ENCODE measurements around the gene NOVA2.
A peak's percentile ranks its signal among the peaks of the same experiment; 100 is the strongest.
"Not testable (repeated sequence)": the region's sequence is repeated elsewhere in the genome, so short reads cannot be mapped to it uniquely, and the experiment has no call there.

NOVA2 gene

GRCh38 chr19:45922281-45922680 lies 51.4 kb downstream of the NOVA2 start:
- peak in 1 of 2 experiments; percentile 6 for DNase-seq

GRCh38 chr19:45920458-45920857 lies 53.2 kb downstream of the NOVA2 start:
- peak; percentile 53 to 77 for DNase-seq

- DNase-seq: no peak
Measured at GRCh38 chr19:45919678-45920077, 54.0 kb downstream of the NOVA2 start.

- no peak for DNase-seq
Measured at GRCh38 chr19:45918721-45919120, 54.9 kb downstream of the NOVA2 start.

- no peak for DNase-seq
Measured at GRCh38 chr19:45917421-45918091, 56.1 kb downstream of the NOVA2 start.

GRCh38 chr19:45913874-45914830 lies 59.5 kb downstream of the NOVA2 start, which contains the start of gene NANOS2:
Gene NANOS2 (minus strand): TSS chr19:45914778. CDS start chr19:45914693, 85 bp downstream.
- peak in 1 of 2 experiments; percentile 40 for DNase-seq

GRCh38 chr19:45911291-45911690 lies 62.4 kb downstream of the NOVA2 start:
- no peak for DNase-seq

GRCh38 chr19:45908956-45909355 lies 64.7 kb downstream of the NOVA2 start:
- DNase-seq: no peak

GRCh38 chr19:45906221-45906620 lies 67.4 kb downstream of the NOVA2 start:
- no peak for DNase-seq

- DNase-seq: no peak
Measured at GRCh38 chr19:45905011-45905410, 68.7 kb downstream of the NOVA2 start.

- DNase-seq: peak; percentile 96
Measured at GRCh38 chr19:45902651-45903625, 70.7 kb downstream of the NOVA2 start.

GRCh38 chr19:45901912-45902650 lies 71.6 kb downstream of the NOVA2 start, which contains the start of gene MYPOP:
Gene MYPOP (minus strand): TSS chr19:45902613. CDS start chr19:45901773, 840 bp downstream.
- peak in 1 of 2 experiments; percentile 27 for DNase-seq

- no peak for DNase-seq
Measured at GRCh38 chr19:45901432-45901911, 72.2 kb downstream of the NOVA2 start.

- DNase-seq: no peak
Measured at GRCh38 chr19:45900738-45901431, 72.8 kb downstream of the NOVA2 start.

GRCh38 chr19:45899919-45900589 lies 73.6 kb downstream of the NOVA2 start:
- no peak for DNase-seq

- no peak for DNase-seq
Measured at GRCh38 chr19:45899253-45899652, 74.4 kb downstream of the NOVA2 start.

GRCh38 chr19:45897261-45897812 lies 76.3 kb downstream of the NOVA2 start:
- no peak for DNase-seq

GRCh38 chr19:45895983-45896599 lies 77.6 kb downstream of the NOVA2 start:
- not testable (repeated sequence) for DNase-seq

- DNase-seq: no peak
Measured at GRCh38 chr19:45895519-45895972, 78.1 kb downstream of the NOVA2 start.
